ENCODE data around the gene GNG4. TPM values are rescaled to one million over a fixed set of nuclear protein-coding genes. Genes with fewer than 3 reads are reported as not detected.

Gene GNG4
- total and polyA plus RNA-seq, 2 donors (not counting 3 experiments of a cell fraction or from before 2014, with no cell fraction given), result 0.10 TPM; not detected in 1

DNA sequence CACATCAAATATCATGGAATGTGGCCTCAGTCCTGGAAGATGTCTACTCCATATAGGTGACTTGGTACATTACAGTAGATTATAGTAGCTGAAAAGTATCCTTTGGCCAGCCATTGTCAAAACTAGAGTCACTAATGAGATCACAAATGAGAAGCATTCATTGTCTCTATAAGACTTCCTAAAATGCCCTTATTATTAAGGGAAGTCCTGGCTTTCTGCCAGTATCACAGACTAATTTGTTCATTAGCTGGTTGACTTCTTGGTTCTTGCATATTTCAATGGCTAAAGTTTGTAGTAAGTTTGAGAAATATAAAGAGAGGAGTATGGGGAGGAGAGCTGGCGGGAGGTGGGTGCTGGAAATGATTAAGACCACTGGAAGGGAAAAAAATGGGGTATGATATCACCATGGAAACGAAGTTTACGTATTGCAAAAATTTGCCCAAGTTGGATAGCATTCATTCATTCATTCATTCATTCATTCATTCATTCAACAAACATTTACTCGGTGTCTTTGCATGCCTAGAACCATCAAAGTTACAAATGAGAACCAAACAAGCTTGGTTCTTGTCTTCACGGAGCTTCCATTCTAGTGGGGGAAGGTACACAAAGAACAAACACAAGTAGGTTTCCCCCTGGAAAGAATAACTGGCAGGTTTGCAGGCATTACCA is 133.6 kb downstream of the GNG4 start:
- no TSS peak for BruUV-seq (replicated peaks)
- intact Hi-C loops (cut with micrococcal nuclease), result no loop called here

More for the DNA sequence above, 133.6 kb downstream of the GNG4 start:
- H3K27me3 ChIP-seq (ENCODE audit: control insufficient read depth in 2 of 2, insufficient read depth in 2 of 2, low read length in 2 of 2), result no peaks in the 10 kb centered on the region
- DNase-seq (ENCODE audit: low read depth, low spot score) (no peak), FAIRE-seq (no peak)
- H3K9me1 ChIP-seq (replicated peaks; ENCODE audit: control insufficient read depth, extremely low read depth, insufficient read depth, low read length), result no peaks in the 10 kb centered on the region
- dilution Hi-C loops (cut with MboI; ENCODE audit: extremely low pct_ligation_motif_present, low sequenced_read_pairs), result no loop called here
- no peak overlapping the region for H3K4me3 ChIP-seq (replicated peaks in 1 of 3; ENCODE audit: insufficient read depth in 1 of 3, low read depth in 1 of 3, low read length in 3 of 3)
- no peaks in the 10 kb centered on the region for H3K36me3 ChIP-seq (ENCODE audit: control insufficient read depth in 2 of 2, extremely low read depth in 1 of 2, insufficient read depth in 2 of 2, low read length in 2 of 2)
- ChIA-PET CTCF (interaction anchor here (1.5 to 4.4 kb wide), 3 partner anchors 266 to 456 kb away, joined by 8 to 41 read pairs (median 10); no protein-coding TSS in a partner anchor), POLR2A (no interaction called here)
- H3K27ac ChIP-seq (ENCODE audit: insufficient read depth, low read depth, low read length), result no peak overlapping the region
- H3K79me2 ChIP-seq (ENCODE audit: control insufficient read depth, insufficient read depth, low read length), result no peaks in the 10 kb centered on the region
- H4K20me1 ChIP-seq (replicated peaks; ENCODE audit: control insufficient read depth, extremely low read depth, insufficient read depth, low read length), result no peaks in the 10 kb centered on the region
- no peaks in the 10 kb centered on the region for H3K4me1 ChIP-seq (ENCODE audit: control insufficient read depth, extremely low read depth, insufficient read depth, low read length)
- H2AFZ ChIP-seq (ENCODE audit: low read depth, low read length), result no peak overlapping the region
- no peak overlapping the region for H3K4me2 ChIP-seq (ENCODE audit: insufficient read depth, low read length)
- H3K9ac ChIP-seq (replicated peaks; ENCODE audit: extremely low read depth, insufficient read depth, low read length), result no peak overlapping the region
- no peak for TF ChIP-seq POLR2AphosphoS5 (IDR thresholded peaks at IDR 0.05; ENCODE audit: insufficient read depth, low read depth, low read length)
- TF ChIP-seq MYC (IDR thresholded peaks at IDR 0.05; ENCODE audit: low read depth, low read length), result no peak
- no peak for TF ChIP-seq MAX (IDR thresholded peaks at IDR 0.05; ENCODE audit: insufficient read depth, insufficient read length)
- TF ChIP-seq GATA2 (IDR thresholded peaks at IDR 0.05; ENCODE audit: insufficient read depth, insufficient read length, low read depth, low read length), result no peak
- no peak for TF ChIP-seq EZH2 (IDR thresholded peaks at IDR 0.05; ENCODE audit: borderline replicate concordance, low read depth, low read length, severe bottlenecking)
- no peak for TF ChIP-seq FOS (IDR thresholded peaks at IDR 0.05; ENCODE audit: borderline replicate concordance, insufficient read depth, low read length)
- no peak for TF ChIP-seq POLR2A (IDR thresholded peaks at IDR 0.05; ENCODE audit: low read depth, low read length)
- no peak for TF ChIP-seq JUN (IDR thresholded peaks at IDR 0.05; ENCODE audit: borderline replicate concordance, insufficient read depth, insufficient read length, low read depth)
- no peak for TF ChIP-seq CTCF (IDR thresholded peaks at IDR 0.05; ENCODE audit: extremely low read depth in 1 of 2, insufficient read depth in 1 of 2, low read depth in 1 of 2, low read length in 2 of 2)
- no peaks in the 10 kb centered on the region for H3K9me3 ChIP-seq (replicated peaks; ENCODE audit: control insufficient read depth, insufficient read depth, low read length)

Data from endothelial cell of umbilical vein (primary cell).